Common myeloid progenitor, CD34-positive (primary cell): Measurements from ENCODE around the gene MIS18A.

Experiments used
- CTCF ChIA-PET: fragments of 350-600 bp; sonication (Branson Sonifier 250); formaldehyde crosslinking; loops from one replicate; lab custom pipeline; 2021; ENCODE audit warnings: antibody characterized with exemption; lab: Charles Lee
- POLR2A ChIA-PET: fragments of 350-600 bp; sonication (Branson Sonifier 250); formaldehyde crosslinking; loops from one replicate; lab custom pipeline; 2021; ENCODE audit warnings: antibody characterized with exemption; lab: Charles Lee
- DNase-seq, 3 donors: peaks; one replicate each; pipeline versions ENCODE4 v3.0.0 to v3.0.0-alpha.2; 2013
- H3K27ac ChIP-seq, 2 experiments: 1 replicate in 1 of 2; 2 replicates in 1 of 2; pipeline ENCODE4 v1.7.0; 2013; ENCODE audit warnings: inconsistent platforms in 2 of 2, low read length in 2 of 2, mild to moderate bottlenecking in 2 of 2, low read depth in 1 of 2, moderate library complexity in 1 of 2; ENCODE audit not compliant: severe bottlenecking in 2 of 2, insufficient read depth in 1 of 2, poor library complexity in 1 of 2
- H3K27me3 ChIP-seq, 5 experiments: replicated peaks in 2 of 5; 1 replicate in 3 of 5; 2 replicates in 2 of 5; pipeline versions ENCODE4 v1.6.1 to v1.7.0; 2013; ENCODE audit warnings: low read length in 4 of 5, mild to moderate bottlenecking in 2 of 5, moderate library complexity in 2 of 5, inconsistent platforms in 1 of 5; ENCODE audit not compliant: insufficient read depth in 5 of 5, control insufficient read depth in 4 of 5
- H3K36me3 ChIP-seq, 4 experiments: 1 replicate in 2 of 4; 2 replicates in 2 of 4; pipeline versions ENCODE4 v1.6.1 to v1.7.0; 2013; ENCODE audit warnings: low read length in 3 of 4, control low read depth in 1 of 4, mild to moderate bottlenecking in 1 of 4; ENCODE audit not compliant: control insufficient read depth in 4 of 4, insufficient read depth in 4 of 4
- H3K4me1 ChIP-seq, 4 experiments: 1 replicate in 3 of 4; 2 replicates in 1 of 4; pipeline versions ENCODE4 v1.6.1 to v1.7.1; 2013; ENCODE audit warnings: low read length in 3 of 4, mild to moderate bottlenecking in 3 of 4, control low read depth in 1 of 4, inconsistent platforms in 1 of 4, moderate library complexity in 1 of 4; ENCODE audit not compliant: control insufficient read depth in 4 of 4, insufficient read depth in 4 of 4; ENCODE audit errors: control extremely low read depth in 1 of 4
- H3K4me3 ChIP-seq, 7 experiments: 1 replicate in 4 of 7; 2 replicates in 3 of 7; pipeline versions ENCODE4 v1.5.1 to v1.7.0; 2013; ENCODE audit warnings: mild to moderate bottlenecking in 7 of 7, low read length in 6 of 7, moderate library complexity in 6 of 7, inconsistent platforms in 2 of 7, low read depth in 2 of 7, control low read depth in 1 of 7; ENCODE audit not compliant: insufficient read depth in 4 of 7, control insufficient read depth in 1 of 7; ENCODE audit errors: extremely low read depth in 1 of 7
- H3K9me3 ChIP-seq, 5 experiments: 1 replicate in 4 of 5; 2 replicates in 1 of 5; pipeline versions ENCODE4 v1.6.1 to v1.7.1; 2013; ENCODE audit warnings: low read length in 4 of 5, mild to moderate bottlenecking in 2 of 5, inconsistent platforms in 1 of 5, low read depth in 1 of 5, moderate library complexity in 1 of 5; ENCODE audit not compliant: control insufficient read depth in 4 of 5, insufficient read depth in 2 of 5; ENCODE audit errors: control extremely low read depth in 1 of 5
- WGBS: methylation state at CpG from one replicate; pipeline ENCODE4 v1.1.5; 2013; ENCODE audit not compliant: insufficient coverage; 5-methylcytosine and 5-hydroxymethylcytosine counted together

MIS18A gene

GRCh38 chr21:32256873-32257620 is 21.8 kb downstream of the MIS18A start:
- H3K27ac ChIP-seq = no peak overlapping the region
- no peak overlapping the region for H3K4me3 ChIP-seq

GRCh38 chr21:32256251-32256650 is 22.6 kb downstream of the MIS18A start:
- Histone ChIP-seq H3K9me3 (peaks cover 0 to 1% (median 0%) of the 10 kb centered on the region in 5 experiments), H3K27me3 (no peaks in the 10 kb centered on the region), H3K4me3 (no peak overlapping the region), H3K36me3 (no peaks in the 10 kb centered on the region), H3K27ac (no peak overlapping the region), H3K4me1 (no peaks in the 10 kb centered on the region)
- CTCF ChIA-PET = interaction anchor here (1.4 kb wide), 1 partner anchor 13 kb away, joined by 5 read pairs; no protein-coding TSS in a partner anchor
- DNase-seq = no peak
- WGBS = 94% methylated on average over 12 of the region's 12 CpGs
- POLR2A ChIA-PET = no interaction called here

More at GRCh38 chr21:32256873-32257620, 21.8 kb downstream of the MIS18A start:
- POLR2A ChIA-PET = no interaction called here
- Histone ChIP-seq H3K36me3 (no peaks in the 10 kb centered on the region), H3K4me1 (no peaks in the 10 kb centered on the region), H3K27me3 (no peaks in the 10 kb centered on the region), H3K9me3 (no peaks in the 10 kb centered on the region)
- WGBS = 66% methylated on average over 8 of the region's 9 CpGs
- peak in 2 of 3 donors; percentile 6 to 15 for DNase-seq
- CTCF ChIA-PET = interaction anchor here (0.6 to 2.3 kb wide), 6 partner anchors 9 to 1504 kb away, joined by 3 to 8 read pairs (median 3); no protein-coding TSS in a partner anchor

GRCh38 chr21:32253215-32253641 is 25.6 kb downstream of the MIS18A start:
- Histone ChIP-seq H3K27me3 (no peaks in the 10 kb centered on the region), H3K4me1 (no peaks in the 10 kb centered on the region), H3K36me3 (no peaks in the 10 kb centered on the region), H3K4me3 (no peak overlapping the region), H3K9me3 (peaks cover 0 to 9% (median 2%) of the 10 kb centered on the region in 5 experiments), H3K27ac (no peak overlapping the region)
- DNase-seq = no peak
- ChIA-PET CTCF (no interaction called here), POLR2A (no interaction called here)
- 97% methylated on average over 6 of the region's 7 CpGs for WGBS

DNA sequence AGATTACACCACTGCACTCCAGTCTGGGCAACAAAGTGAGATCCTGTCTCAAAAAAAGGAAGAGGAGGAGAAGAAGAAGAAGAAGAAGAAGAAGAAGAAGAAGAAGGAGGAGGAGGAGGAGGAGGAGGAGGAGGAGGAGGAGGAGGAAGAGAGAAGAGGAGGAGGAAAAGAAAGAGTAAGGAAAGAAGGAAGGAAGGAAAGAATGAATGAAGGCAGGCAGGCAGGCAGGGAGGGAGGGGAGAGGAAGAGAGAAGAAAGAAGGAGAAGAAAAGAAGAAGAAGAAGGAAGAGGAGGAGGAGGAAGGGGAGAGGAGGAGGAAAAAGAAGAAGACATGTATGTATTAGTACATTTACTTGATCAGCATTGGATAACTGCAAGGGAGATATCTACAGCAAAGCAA is 26.7 kb downstream of the MIS18A start:
- Histone ChIP-seq H3K36me3 (no peaks in the 10 kb centered on the region), H3K4me3 (no peak overlapping the region), H3K9me3 (peaks cover 0 to 9% (median 2%) of the 10 kb centered on the region in 5 experiments), H3K4me1 (no peaks in the 10 kb centered on the region), H3K27ac (no peak overlapping the region), H3K27me3 (peaks cover 0 to 3% (median 0%) of the 10 kb centered on the region in 5 experiments)
- POLR2A ChIA-PET = no interaction called here
- CTCF ChIA-PET = no interaction called here
- DNase-seq = no peak

DNA sequence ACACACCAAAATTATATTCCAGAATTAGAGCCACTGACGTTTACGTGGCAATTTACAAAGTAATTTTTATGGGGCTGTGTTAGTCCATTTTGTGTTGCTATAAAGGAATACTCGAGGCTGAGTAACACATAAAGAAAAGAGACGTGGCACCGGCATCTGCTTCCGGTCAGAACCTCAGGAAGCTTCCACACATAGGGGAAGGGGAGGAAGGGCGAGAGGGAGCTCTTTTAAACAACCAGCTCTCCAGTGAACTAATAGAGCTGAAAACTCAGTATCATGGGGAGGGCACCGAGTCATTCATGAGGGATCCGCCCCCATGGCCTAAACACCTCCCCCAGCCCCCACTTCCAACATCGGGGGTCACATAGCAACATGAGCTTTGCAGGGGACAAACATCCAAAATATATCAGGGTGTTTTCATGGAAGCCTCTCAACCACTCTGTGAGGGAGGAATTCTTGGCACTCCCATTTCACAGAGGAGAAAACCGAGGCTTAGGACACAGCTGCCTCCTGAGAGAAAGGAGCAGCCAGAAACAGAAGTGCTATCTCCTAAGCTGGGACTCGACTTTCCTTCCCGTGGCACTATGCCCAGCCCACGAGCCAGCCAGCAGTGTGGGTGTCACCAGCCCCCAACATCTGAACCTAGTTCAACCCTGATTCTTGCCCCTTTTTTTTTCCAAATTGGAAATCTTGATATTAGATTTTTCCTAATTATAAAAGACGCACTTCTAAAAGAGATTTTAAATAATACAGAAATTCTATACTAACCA is 29.2 kb downstream of the MIS18A start:
- WGBS = 84% methylated on average over 12 of the region's 15 CpGs
- CTCF ChIA-PET = interaction anchor here (1.1 kb wide), 1 partner anchor 12 kb away, joined by 3 read pairs; no protein-coding TSS in a partner anchor

DNA sequence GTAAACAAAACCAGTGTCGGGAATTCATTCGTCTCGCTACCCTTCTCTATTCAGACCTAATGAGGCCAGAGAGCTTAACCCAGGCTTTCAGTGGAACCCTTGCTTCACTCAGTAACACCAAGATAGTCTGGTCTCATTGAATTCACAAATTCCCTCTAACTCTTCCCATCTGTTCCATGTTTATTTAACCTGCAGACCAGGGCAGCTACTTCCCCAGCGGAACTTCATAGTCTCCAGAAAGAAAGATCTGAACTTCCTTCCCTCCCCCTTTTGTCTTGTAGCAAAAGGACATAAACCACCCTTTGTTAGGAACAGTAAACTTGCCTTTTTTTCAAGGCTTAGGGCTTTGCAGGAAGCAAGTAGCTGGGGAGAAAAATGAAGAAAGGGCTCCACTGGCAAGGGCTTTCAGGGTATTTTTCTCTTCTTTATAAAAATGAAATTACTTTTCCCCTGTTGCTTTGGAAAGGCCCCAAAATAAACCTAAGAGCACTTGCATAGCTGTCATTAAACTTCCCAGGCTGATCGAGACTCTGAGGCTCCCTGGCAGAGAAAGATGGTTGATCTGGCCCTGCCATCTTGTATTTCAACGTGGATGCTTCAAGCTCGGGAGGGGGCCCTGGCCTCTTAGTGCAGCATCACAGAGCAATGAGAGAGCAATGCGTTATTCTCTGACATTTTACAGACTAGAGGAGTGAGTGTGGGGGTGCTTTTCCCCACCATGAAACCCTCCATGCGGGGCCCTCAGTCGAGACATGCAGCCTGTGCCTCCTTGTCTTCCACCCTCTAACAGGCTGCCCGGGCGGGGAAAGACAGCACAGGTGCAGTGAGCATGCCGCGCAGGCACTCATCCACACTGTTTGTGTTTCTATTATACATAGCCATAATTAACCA is 30.0 kb downstream of the MIS18A start:
- no peaks in the 10 kb centered on the region for H3K4me1 ChIP-seq
- POLR2A ChIA-PET = no interaction called here

More for the DNA sequence above, 29.2 kb downstream of the MIS18A start:
- Histone ChIP-seq H3K9me3 (peaks cover 0 to 9% (median 2%) of the 10 kb centered on the region in 5 experiments), H3K27me3 (peaks cover 0 to 3% (median 0%) of the 10 kb centered on the region in 5 experiments), H3K36me3 (no peaks in the 10 kb centered on the region), H3K4me1 (no peaks in the 10 kb centered on the region), H3K27ac (no peak overlapping the region), H3K4me3 (no peak overlapping the region)
- POLR2A ChIA-PET = no interaction called here
- DNase-seq = no peak

More for the DNA sequence above, 30.0 kb downstream of the MIS18A start:
- H3K27ac ChIP-seq = no peak overlapping the region
- H3K4me3 ChIP-seq = no peak overlapping the region
- peaks cover 0 to 3% (median 0%) of the 10 kb centered on the region in 5 experiments for H3K27me3 ChIP-seq
- DNase-seq = no peak
- WGBS = 90% methylated on average over 12 of the region's 14 CpGs
- H3K9me3 ChIP-seq = peaks cover 0 to 9% (median 2%) of the 10 kb centered on the region in 5 experiments
- no peaks in the 10 kb centered on the region for H3K36me3 ChIP-seq
- CTCF ChIA-PET = interaction anchor here (0.6 to 1.2 kb wide), 3 partner anchors 9 to 50 kb away, joined by 3 to 5 read pairs (median 3); partner anchors contain the start of gene MRAP
